HG02623 (cell line): ENCODE measurements around the gene MKRN2.

Experiments
- ATAC-seq: cut with Tn5 transposase; IDR thresholded peaks from one replicate; pipeline ENCODE4 v1.9.1; 2021; ENCODE audit warnings: moderate library complexity; ENCODE audit not compliant: unreplicated experiment

MKRN2 gene

DNA sequence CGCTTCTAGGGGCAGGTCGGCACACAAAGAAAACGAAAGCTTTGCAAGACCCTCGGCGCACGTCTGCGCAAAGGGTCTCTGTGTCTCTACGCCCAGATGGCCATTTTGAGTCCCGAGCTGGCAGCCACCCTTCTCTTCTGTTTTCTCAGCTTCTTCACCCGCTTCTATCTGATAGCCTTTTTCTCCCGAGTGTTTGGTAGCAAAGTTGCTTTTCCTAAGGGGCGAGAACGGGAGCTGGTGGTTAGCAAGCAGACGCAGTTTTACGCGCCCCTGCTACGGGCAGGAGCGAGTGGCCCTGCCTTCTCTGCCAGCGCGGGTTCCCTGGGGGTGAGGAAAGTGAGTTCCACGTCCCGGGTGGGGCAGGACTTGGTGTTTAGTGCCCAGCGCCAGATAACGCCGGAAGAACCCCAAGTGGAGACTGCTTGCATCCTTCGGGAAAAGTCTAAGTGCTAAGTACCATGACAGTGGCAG is 2.9 kb upstream of the MKRN2 start:
- no peak for ATAC-seq

DNA sequence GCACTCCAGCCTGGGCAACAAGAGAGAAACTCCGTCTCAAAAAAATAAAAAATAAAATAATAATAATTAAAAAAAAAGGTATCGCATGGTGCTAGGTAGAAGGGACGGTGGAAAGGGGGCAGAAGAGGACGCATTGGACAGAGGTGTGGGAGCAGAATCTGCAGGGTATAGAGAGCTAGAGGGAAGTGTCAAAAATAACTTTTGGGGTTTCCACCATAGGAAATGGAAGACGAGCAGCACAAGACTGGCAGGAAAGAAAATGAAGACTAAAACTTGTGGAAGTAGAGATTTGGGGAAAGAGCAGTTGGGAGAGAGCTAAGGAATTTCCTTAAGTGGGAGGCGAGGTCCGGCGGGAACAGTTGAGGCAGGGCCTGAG is 585 bp upstream of the MKRN2 start:
- no peak for ATAC-seq

DNA sequence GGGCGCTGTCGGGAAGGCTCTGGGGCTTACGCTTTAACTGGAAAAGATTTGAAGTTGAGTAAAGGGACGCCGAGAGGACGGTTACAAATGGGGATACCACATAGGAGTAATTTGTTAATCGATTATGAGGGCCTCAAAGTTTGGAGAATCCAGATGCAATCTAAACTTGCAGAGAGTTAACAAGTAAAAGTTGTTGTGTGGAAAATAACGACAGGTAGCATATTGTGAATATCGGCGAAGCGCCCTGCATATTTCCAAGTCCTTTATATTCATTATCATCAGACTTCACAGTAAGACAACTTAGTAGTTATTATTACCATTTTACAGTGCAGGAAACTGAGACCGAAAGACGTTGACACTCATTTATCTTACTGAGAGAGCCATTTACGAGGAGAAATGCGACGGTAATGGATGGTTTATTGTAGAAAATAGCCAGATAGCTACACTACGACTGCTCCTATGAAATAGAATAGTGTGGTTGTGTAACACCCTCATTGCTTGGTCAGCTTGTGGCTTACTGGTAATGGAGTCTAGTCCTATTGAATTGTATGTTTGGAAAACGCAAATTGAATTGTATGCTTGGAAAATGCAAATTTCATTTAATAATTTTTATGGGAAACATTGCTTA is 700 bp downstream of the MKRN2 start:
- ATAC-seq: no peak

DNA sequence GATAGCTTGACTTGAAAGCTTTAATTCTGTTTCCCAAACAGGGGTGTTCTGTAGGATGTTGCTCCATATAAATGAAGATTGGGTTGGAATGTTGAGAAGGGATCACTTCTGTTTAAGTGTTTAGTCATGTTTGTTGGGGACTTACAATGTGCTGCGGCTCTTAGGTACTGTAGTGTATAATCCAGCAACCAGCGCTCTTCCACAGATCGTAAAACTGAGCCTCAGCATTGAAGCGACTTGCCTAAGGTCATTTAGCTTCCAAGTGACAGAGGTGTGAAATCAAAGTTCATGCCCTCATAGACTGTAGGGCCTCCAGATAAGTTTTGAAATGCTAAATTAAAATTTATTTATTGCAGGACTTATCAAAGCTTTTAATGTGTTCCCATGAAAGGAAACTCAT is 1.8 kb downstream of the MKRN2 start:
- no peak for ATAC-seq

DNA sequence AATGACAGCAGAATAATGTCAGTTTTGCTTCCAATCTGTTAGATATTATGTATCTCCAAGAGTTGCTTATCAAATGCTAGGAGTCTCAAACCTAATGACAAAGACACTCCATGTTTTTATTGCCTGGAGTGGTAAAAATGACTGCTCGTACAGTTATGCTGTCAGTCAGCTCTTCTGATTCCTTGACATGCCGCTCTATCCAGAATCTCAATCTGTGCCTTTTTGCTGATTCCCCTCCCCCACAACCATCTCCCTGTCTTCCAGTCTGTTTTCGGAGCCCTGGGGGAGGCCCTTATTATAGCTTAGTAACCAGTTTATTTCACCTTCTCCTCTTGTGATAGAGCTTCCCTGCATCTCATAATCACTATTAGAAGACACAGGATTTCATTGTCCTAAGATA is 2.6 kb downstream of the MKRN2 start:
- ATAC-seq: no peak

DNA sequence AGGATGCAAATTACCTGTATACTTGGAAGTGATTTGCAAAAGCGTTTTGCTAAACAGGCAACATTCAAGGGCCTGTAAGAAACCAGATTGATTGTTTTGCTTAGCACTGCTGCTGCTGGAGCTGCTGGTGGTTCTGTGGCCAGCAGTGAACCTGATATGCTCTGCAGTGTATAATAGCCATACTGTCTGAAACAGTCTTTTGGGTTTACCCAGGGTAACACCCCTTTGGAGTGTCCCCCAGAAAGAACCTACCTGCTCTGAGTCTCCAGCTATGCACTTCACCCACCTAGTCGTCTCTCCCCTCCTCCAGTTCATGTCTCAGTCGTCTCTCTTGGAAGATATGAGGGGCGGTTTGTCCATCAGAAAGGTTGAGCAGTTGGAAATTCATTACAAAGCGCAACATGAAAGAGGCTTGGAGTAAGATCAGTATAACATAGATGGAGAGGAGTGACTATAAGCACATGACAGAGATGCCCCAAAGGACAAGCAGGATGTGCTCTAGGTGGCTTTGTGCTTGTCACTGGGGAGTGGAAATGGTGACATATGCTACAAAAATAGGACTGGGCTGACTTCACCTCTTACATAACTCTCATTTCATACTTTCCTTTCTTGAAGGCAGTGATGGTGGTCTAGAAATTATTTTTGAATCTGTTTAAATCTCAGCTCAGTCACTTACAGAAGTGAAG is 3.8 kb downstream of the MKRN2 start:
- ATAC-seq: peak; percentile 50

DNA sequence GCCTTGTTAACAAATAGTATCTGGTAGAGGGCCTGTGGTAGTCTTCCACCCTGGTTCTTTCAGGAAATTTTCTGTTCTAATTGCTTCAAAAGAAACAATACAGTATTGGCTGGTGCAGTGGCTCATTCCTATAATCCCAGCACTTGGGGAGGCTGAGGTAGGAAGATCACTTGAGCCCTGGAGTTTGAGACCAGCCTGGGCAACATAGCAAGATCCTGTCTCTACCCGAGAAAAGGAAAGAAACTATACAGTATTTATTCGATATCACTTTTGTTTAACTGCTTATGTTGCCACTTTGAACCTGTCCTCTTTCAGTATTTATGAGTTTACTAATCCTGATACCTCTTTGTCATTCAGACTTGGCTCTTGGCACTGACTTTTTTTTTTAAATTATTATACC is 4.5 kb downstream of the MKRN2 start:
- no peak for ATAC-seq

DNA sequence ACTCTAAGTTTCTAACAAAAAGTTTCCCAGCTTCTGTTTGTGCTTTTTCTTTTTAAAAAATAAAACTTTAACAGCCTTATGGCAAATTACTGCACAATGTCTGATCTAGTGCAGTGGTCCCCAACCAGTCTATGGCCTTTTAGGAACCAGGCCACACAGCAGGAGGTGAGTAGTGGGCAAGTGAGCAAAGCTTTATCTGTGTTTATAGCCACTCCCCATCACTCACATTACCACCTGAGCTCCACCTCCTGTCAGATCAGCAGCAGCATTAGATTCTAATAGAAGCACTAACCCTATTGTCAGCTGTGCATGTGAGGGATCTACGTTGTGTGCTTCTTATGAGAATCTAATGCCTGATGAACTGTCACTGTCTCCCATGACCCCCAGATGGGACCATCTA is 5.6 kb downstream of the MKRN2 start:
- ATAC-seq: no peak

DNA sequence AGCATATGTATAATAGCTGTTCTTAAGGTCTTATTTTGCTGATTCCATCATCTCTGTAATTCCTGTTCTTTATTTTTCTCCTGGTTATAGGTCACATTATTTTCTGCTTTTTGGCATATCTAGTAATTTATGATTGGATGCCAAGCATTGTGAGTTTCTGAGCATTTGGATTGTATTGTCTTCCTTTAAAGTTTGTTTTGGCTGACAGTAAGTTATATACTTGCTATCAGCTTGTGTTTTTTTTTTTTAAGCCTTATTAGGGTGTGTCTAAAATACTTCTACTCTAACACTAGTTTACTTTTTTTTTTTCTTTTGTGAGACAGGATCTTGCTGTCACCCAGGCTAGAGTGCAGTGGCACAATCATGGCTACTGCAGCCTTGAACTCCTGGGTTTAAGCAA is 10.1 kb downstream of the MKRN2 start:
- ATAC-seq: no peak

DNA sequence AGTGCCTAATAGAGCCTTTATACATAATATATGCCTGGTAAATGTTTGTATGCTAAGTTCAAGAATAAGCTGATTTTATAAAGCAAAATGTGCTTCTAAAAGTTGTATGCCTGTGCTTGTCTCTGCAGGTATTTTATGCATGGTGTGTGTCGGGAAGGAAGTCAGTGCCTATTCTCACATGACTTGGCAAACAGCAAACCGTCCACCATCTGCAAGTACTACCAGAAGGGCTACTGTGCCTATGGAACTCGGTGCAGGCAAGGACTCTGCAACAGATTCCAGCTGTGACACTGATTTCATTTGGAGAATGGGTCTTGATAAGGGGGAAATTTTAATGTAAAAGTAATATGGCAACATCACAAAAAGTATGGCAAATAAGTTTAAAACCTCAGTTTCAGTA is 11.9 kb downstream of the MKRN2 start:
- ATAC-seq: no peak

DNA sequence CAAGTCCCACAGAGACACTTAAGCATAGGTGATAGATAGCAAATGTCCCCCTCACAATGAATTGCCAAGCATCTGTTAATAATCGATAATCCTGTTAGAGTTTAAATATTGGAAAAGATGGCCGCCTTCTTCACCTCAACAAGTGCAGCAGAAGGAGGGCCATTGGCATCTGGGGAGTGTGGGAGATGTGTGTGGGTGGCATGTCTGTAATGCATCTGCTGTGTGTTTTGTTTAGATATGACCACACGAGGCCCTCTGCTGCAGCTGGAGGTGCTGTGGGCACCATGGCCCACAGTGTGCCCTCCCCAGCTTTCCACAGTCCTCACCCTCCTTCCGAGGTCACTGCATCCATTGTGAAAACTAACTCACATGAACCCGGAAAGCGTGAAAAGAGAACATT is 12.9 kb downstream of the MKRN2 start:
- no peak for ATAC-seq

DNA sequence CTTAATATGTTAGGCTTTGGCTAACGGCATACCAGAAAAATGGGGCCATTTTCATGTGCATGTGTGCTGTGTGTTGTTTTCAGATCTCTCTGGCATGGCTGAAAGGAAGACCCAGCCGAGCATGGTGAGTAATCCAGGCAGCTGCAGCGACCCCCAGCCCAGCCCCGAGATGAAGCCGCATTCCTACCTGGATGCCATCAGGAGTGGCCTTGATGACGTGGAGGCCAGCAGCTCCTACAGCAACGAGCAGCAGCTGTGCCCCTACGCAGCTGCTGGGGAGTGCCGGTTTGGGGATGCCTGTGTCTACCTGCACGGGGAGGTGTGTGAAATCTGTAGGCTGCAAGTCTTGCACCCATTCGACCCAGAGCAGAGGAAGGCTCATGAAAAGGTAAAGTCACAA is 15.1 kb downstream of the MKRN2 start:
- no peak for ATAC-seq

DNA sequence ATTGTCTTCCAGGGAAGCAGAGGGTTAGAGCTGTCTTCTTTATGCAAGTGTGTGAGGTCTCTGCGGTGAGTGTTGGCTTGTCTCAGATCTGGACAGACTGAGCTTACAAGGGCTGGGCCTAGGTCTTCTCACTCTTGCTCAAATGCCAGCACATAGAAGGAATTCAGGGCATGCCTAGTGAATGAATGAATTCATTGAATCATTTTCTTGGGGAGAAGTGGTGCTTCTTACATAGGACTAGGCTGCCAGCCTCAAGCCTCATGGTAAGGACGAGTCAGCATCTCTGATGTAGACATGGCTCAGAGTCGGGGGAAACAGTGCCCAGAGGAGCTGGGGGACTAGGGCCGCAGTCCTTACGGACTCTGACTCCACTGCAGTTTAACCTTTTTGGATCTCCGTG is 17.2 kb downstream of the MKRN2 start:
- no peak for ATAC-seq

DNA sequence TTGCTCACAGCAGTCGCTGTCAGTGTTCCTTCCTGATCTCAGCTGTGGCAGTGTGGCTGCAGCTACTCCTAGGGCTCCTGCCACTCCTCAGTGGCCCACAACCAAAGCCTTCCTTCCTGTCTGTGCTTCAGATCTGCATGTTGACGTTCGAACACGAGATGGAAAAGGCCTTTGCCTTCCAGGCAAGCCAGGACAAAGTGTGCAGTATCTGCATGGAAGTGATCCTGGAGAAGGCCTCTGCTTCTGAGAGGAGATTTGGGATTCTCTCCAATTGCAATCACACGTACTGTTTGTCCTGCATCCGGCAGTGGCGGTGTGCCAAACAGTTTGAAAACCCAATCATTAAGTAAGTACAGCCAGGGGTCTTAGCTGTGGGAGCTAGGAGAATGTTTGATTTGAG is 17.8 kb downstream of the MKRN2 start:
- no peak for ATAC-seq

DNA sequence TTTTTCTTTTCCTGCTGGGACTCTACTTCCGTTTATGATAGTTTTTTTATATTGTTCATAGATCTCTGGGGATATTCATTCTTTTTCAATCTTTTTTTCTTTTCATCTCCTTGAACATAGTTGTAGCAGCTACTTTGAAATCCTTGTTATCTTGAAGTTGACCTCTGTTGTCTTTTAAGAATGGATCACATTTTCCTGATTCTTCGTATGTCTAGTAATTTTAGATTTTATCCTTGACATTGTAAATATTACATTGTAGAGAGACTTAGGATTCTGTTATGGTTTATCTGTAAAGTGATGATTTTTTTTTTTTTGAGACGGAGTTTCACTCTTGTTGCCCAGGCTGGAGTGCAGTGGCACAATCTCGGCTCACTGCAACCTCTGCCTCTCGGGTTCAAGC is 20.5 kb downstream of the MKRN2 start:
- no peak for ATAC-seq

DNA sequence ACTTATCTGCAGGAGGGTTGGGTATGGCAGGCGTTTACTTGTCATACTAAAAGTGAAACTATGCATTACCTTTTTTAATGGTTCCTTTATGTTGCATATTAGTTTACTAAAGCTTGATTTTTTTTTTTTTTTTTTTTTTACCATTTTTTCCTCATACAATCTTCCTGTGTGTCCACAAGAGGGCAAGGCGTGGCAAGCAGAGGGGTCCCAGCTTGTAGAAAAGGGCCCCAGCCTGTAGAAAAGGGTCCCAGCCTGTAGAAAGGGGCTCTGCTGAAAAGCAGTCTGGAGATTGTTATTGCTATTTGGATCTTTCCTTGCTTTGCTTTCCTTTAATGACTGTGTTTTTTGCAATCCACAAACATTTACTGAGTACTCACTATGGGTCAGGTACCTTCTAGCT is 21.9 kb downstream of the MKRN2 start:
- ATAC-seq: no peak

DNA sequence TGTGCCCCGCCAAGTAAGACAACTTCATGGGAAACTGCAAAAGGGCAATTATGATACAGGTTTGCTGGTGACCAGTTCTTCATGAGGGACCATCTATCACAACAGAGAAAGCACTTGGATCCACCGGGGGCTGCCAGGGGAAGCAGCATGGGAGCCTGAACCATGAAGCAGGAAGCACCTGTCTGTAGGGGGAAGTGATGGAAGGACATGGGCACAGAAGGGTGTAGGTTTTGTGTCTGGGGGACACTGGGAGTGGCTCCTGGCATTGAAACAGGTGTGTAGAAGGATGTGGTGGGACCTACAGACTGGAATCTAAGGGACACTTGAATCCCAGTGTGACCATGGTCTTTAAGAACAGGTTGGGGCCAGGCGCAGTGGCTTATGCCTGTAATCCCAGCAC is 22.6 kb downstream of the MKRN2 start:
- ATAC-seq: no peak

DNA sequence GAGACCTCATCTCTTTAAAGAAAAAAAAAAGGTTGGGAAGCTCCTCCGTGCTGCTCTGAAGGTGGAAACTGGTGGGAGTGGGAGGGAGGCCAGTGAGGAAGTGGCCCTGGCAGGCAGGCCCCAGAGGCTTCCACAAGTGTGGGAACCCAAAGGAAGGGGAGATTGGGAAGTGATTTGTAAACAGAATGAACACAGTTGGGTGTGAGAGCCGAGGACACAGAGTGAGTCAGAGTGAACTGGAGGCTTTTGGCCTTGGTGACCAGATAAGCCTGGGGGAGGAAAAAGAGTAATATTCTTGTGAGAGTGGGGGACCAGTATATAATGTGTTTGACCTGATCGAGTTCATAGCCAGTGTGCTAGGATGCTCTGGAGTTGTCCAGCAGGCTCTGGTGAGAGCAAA is 23.0 kb downstream of the MKRN2 start:
- ATAC-seq: no peak

DNA sequence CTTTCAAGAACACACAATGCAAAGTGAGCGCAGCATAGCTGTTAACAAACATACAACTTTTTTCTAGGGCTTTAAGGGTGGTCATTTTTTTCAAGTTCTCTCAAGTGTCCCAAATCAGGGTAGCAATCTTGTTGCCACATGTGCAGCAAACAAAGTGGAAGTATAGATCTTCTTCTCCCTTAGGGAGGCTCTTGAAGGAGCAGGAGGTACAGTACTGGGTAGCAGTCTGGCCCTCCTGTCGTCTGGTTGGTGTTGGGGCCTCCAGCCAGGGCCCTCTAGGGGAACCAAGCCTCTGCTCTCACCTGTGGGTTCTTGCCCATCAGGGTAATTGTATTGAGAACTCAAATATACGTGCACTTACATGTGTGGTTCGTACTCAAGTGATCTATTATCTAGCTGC is 25.8 kb downstream of the MKRN2 start:
- ATAC-seq: no peak

DNA sequence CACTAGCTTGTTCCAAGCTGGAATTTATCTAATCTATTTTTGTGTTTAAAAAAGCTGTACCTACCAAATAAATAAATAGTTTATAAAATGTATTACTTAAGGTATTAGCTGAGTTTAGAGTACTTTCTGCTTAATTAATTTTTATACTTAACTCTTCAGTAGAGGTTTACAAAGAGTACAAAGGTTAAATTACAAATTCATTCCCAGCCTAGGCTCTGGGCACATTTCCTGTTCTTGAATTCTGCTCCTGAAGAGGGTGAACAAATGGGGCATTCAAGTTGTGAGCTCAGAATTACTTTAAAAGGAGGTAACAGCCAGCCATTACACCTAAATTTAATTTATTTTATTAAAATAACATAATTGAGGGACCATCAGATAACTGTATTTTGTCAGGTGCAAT is 26.4 kb downstream of the MKRN2 start:
- no peak for ATAC-seq

DNA sequence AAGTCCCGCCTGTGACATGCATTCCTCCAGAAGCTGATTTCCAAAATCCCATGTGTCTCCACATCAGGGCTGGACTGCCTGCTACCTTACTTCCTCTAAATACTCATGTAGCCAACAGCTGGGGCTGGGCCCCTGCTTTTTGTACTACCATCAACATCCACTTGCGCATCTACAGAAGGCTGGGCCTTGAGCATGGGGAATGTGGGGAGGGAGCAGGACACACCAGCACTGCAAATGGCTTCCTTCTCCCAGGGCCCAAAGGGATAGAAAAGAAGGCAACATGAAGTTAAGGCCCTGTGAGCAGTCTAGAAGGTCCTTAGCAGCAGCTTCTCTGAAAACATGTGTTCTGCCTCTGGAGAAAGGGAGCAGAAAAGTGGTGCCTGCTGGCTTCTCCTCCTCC is 27.2 kb downstream of the MKRN2 start:
- no peak for ATAC-seq

DNA sequence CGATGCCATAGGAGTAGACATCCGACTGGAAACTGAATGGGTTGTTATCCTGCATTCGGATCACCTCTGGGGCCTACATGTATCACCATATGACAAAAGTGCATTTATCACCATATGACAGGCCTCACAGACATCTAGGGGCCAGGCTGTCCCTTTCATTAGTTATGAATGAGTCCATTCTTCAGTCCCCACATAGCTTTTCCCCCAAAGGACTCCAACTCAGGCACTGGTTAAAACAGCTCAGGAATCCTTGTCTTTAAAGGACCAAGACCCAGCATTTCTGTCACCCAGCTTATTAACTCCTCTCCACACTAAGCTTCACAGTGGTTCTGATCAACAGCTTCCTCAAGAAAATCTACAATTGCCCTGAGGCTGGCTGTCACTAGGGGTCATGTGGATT is 28.3 kb downstream of the MKRN2 start:
- no peak for ATAC-seq

DNA sequence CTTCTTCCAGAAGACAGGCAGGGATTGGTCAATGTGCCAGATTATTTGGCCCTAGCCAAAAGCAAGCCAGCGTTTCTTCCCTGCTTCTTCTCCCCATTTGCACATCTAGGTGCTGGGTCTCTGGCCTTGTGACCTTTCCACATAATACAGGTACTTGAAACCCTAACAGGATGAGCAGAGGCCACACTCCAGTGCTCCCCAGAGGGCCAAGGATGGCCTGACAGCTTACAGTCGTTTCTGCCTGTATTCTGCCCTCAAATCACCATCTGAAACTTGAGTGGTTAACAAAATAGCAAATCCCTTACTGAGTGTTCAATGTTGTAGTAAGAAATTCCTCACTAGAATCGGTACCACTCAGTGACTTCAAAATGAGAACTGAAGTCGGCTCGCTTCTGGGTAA is 29.1 kb downstream of the MKRN2 start:
- no peak for ATAC-seq
